Mucosa of descending colon (tissue), 3 donors: ENCODE data around the gene IL1RAPL2. TPM values are rescaled to one million over a fixed set of nuclear protein-coding genes. Genes with fewer than 3 reads are reported as not detected.

Experiments used
- ATAC-seq: fragments of 200-7000 bp; cut with Tn5 transposase; one replicate; pipeline ENCODE4 v1.9.1; 2020; ENCODE audit warnings: mild to moderate bottlenecking, moderate library complexity
- DNase-seq, 3 donors: peaks; one replicate each; pipeline ENCODE4 v3.0.0-alpha.2; 2020
- H3K36me3 ChIP-seq: fragments of 200-600 bp; one replicate; pipeline ENCODE4 v1.8.0; 2021; ENCODE audit warnings: low read depth, mild to moderate bottlenecking
- H3K4me1 ChIP-seq: fragments of 200-600 bp; one replicate; pipeline ENCODE4 v1.8.0; 2021; ENCODE audit warnings: low read depth, mild to moderate bottlenecking
- H3K4me3 ChIP-seq: fragments of 200-600 bp; one replicate; pipeline ENCODE4 v1.8.0; 2021; ENCODE audit warnings: mild to moderate bottlenecking
- H3K9me3 ChIP-seq: fragments of 200-600 bp; one replicate; pipeline ENCODE4 v1.8.0; 2021; ENCODE audit warnings: mild to moderate bottlenecking
- intact Hi-C, 2 donors: fragments of 100-400 bp; cut with DNase I in 1 of 2; cut with micrococcal nuclease in 1 of 2; formaldehyde crosslinking; loops; one replicate each; pipeline versions ENCODE4 v1.11.0 to v1.11.1; 2022; cut with DNase I, micrococcal nuclease
- total RNA-seq, 3 donors: library from RNA; stranded (reverse); fragmentation: NEBNext Ultra II Directional in 2 of 3; extraction: Animal tissue kit (Norgen Biotek cat#: 25700) in 2 of 3; gene quantifications; one replicate each; pipeline versions ENCODE4 v1.2.1 to v1.2.4, GENCODE V29; 2021 to 2023
- TF ChIP-seq, protein P1 (sequence below): fragments of 200-600 bp; IDR thresholded peaks from one replicate; pipeline ENCODE4 v1.8.0; 2022; ENCODE audit warnings: antibody characterized with exemption, mild to moderate bottlenecking
- donor health status: DM: no; HTN: no; CAD: no; lungs with moderate emphysema.
- donor health status: DM: no; HTN: no; CAD: no.
- donor health status: DM: no; HTN: yes; CAD: no.

The IL1RAPL2 gene
- total RNA-seq, 3 donors from 2014 or later = 0.19 TPM; not detected in 2

DNA sequence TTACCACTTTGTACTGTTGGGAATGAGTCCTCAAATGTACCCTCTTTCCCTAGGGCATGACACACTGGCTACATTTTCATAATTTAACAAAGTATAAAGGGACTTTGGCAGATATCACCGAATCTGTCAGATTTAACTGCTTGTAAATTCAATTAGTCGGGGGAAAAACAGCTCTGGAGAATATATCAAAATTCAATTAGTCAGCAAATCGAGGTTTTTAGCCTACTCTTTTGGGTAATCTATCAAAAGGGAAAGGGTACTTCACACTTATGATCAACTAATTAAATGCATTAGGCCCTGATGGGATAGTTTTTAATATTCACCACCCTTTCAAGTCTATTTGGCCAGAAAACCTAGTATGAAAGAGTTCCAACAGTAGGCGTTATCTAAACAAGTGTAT lies 141.0 kb downstream of the IL1RAPL2 start:
- DNase-seq (no peak), ATAC-seq (no peak)
- no peaks in the 10 kb centered on the region for H3K36me3 ChIP-seq

DNA sequence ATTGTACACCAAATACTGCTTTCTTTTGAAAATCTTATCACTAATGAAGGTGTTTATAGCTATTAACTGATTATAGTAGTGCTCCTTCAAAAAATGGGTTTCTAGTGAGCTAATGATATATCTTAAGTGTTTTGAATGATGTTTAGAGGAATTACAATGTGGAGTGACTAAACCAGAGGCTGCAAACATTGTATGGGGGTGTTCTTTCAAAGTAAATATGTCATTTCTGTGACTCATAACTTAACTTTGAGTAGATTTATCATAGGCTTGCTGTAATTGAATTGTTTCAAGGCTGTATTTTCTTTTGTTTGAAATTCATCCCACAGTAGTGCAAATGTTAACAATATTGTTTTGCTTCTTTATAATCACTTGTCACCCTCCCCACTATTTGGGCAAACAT lies 141.6 kb downstream of the IL1RAPL2 start:
- TF ChIP-seq, protein P1, sequence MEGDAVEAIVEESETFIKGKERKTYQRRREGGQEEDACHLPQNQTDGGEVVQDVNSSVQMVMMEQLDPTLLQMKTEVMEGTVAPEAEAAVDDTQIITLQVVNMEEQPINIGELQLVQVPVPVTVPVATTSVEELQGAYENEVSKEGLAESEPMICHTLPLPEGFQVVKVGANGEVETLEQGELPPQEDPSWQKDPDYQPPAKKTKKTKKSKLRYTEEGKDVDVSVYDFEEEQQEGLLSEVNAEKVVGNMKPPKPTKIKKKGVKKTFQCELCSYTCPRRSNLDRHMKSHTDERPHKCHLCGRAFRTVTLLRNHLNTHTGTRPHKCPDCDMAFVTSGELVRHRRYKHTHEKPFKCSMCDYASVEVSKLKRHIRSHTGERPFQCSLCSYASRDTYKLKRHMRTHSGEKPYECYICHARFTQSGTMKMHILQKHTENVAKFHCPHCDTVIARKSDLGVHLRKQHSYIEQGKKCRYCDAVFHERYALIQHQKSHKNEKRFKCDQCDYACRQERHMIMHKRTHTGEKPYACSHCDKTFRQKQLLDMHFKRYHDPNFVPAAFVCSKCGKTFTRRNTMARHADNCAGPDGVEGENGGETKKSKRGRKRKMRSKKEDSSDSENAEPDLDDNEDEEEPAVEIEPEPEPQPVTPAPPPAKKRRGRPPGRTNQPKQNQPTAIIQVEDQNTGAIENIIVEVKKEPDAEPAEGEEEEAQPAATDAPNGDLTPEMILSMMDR = no peak
- no peaks in the 10 kb centered on the region for H3K36me3 ChIP-seq
- no peaks in the 10 kb centered on the region for H3K9me3 ChIP-seq
- no peaks in the 10 kb centered on the region for H3K4me1 ChIP-seq
- ATAC-seq (no peak), DNase-seq (no peak)
- H3K4me3 ChIP-seq = no peak overlapping the region
- intact Hi-C loops = no loop called here

More for the DNA sequence above, 141.0 kb downstream of the IL1RAPL2 start:
- intact Hi-C loops = no loop called here
- TF ChIP-seq, protein P1 = no peak
- Histone ChIP-seq H3K4me3 (no peak overlapping the region), H3K9me3 (no peaks in the 10 kb centered on the region), H3K4me1 (no peaks in the 10 kb centered on the region)

GRCh38 chrX:104712515-104712914 lies 146.5 kb downstream of the IL1RAPL2 start:
- Histone ChIP-seq H3K9me3 (no peaks in the 10 kb centered on the region), H3K4me3 (no peak overlapping the region), H3K4me1 (no peaks in the 10 kb centered on the region), H3K36me3 (no peaks in the 10 kb centered on the region)
- TF ChIP-seq, protein P1 = no peak
- DNase-seq (no peak), ATAC-seq (no peak)
- intact Hi-C loops = no loop called here

DNA sequence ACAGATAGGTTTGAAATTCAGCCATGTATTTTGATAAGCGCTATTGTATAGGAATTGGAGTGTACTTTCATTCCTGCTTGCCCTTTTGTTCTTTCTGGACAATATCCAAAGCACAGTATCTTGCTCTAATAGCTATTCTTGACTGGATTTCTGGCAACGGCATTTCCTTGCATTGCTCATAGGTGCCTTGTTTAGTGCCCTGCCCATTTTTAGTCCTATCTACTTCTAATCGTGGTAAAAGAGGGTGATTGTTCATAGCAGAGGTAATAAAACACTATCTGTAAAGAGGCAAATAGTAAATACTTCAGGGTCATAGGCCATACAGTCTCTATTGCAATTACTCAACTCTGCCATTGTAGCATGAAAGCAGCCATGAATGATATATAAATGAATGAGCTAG lies 155.9 kb downstream of the IL1RAPL2 start:
- TF ChIP-seq, protein P1 = no peak

GRCh38 chrX:104728456-104728855 lies 162.5 kb downstream of the IL1RAPL2 start:
- no peak for DNase-seq
- H3K4me1 ChIP-seq = no peaks in the 10 kb centered on the region
- ATAC-seq = no peak
- intact Hi-C loops = no loop called here
- H3K4me3 ChIP-seq = no peak overlapping the region
- TF ChIP-seq, protein P1 = no peak
- no peaks in the 10 kb centered on the region for H3K9me3 ChIP-seq
- H3K36me3 ChIP-seq = no peaks in the 10 kb centered on the region

More for the DNA sequence above, 155.9 kb downstream of the IL1RAPL2 start:
- H3K9me3 ChIP-seq = no peaks in the 10 kb centered on the region
- no peak for DNase-seq
- H3K4me1 ChIP-seq = no peaks in the 10 kb centered on the region
- no peaks in the 10 kb centered on the region for H3K36me3 ChIP-seq
- intact Hi-C loops = no loop called here
- H3K4me3 ChIP-seq = no peak overlapping the region
- ATAC-seq = no peak

GRCh38 chrX:104742355-104742754 lies 176.4 kb downstream of the IL1RAPL2 start:
- TF ChIP-seq, protein P1 = no peak
- no peaks in the 10 kb centered on the region for H3K36me3 ChIP-seq
- no peaks in the 10 kb centered on the region for H3K4me1 ChIP-seq
- DNase-seq (no peak), ATAC-seq (no peak)
- H3K4me3 ChIP-seq = no peak overlapping the region
- intact Hi-C loops = no loop called here
- H3K9me3 ChIP-seq = no peaks in the 10 kb centered on the region
